Heart left ventricle (tissue), 16 donors: ENCODE measurements around the gene UBIAD1. TPM values are rescaled to one million over a fixed set of nuclear protein-coding genes. Genes with fewer than 3 reads are reported as not detected.
"Not testable (repeated sequence)": the region's sequence is repeated elsewhere in the genome, so short reads cannot be mapped to it uniquely, and the experiment has no call there.

Experiments used
- ATAC-seq, 4 donors: fragments of 200-7000 bp; cut with Tn5 transposase; one replicate each; pipeline ENCODE4 v1.9.1; 2020 to 2022; ENCODE audit warnings: moderate library complexity in 4 of 4, mild to moderate bottlenecking in 3 of 4, moderate number of reproducible peaks in 1 of 4
- DNase-seq, 5 donors: peaks; one replicate each; pipeline ENCODE4 v3.0.0-alpha.2; 2020
- H3K27ac ChIP-seq, 12 donors: fragments of 200-600 bp; sonication (generic) in 4 of 12; one replicate each; pipeline versions ENCODE4 v1.5.0 to v1.8.0; 2016 to 2022; ENCODE audit warnings: mild to moderate bottlenecking in 2 of 12
- H3K27me3 ChIP-seq, 9 donors: fragments of 200-600 bp; sonication (generic) in 2 of 9; one replicate each; pipeline versions ENCODE4 v1.5.1 to v1.8.0; 2016 to 2022; ENCODE audit warnings: mild to moderate bottlenecking in 3 of 9
- H3K36me3 ChIP-seq, 9 donors: fragments of 200-600 bp; sonication (generic) in 2 of 9; one replicate each; pipeline versions ENCODE4 v1.5.0 to v1.8.0; 2018 to 2022; ENCODE audit warnings: mild to moderate bottlenecking in 2 of 9
- H3K4me1 ChIP-seq, 12 donors: fragments of 200-600 bp; sonication (generic) in 4 of 12; one replicate each; pipeline versions ENCODE4 v1.5.0 to v1.8.0; 2016 to 2022; ENCODE audit warnings: mild to moderate bottlenecking in 3 of 12
- H3K4me3 ChIP-seq, 12 donors: fragments of 200-600 bp; sonication (generic) in 4 of 12; one replicate each; pipeline versions ENCODE4 v1.5.0 to v1.8.0; 2017 to 2022; ENCODE audit warnings: mild to moderate bottlenecking in 9 of 12, moderate library complexity in 4 of 12
- H3K9me3 ChIP-seq, 12 donors: fragments of 200-600 bp; sonication (generic) in 4 of 12; one replicate each; pipeline versions ENCODE4 v1.5.0 to v1.8.0; 2016 to 2022; ENCODE audit warnings: mild to moderate bottlenecking in 1 of 12
- POLR2A ChIP-seq, 2 donors: fragments of 450-650 bp; IDR thresholded peaks; one replicate each; pipeline ENCODE4 v1.6.1; 2017; ENCODE audit warnings: antibody characterized with exemption in 2 of 2, mild to moderate bottlenecking in 2 of 2, moderate library complexity in 2 of 2
- WGBS, 4 donors: extraction: QIAGEN DNeasy Blood & Tissue Kit in 2 of 4; methylation state at CpG; one replicate each; pipeline versions ENCODE4 v1.1.5 to v1.1.7; 2013 to 2018; 5-methylcytosine and 5-hydroxymethylcytosine counted together
- intact Hi-C, 10 donors: fragments of 100-400 bp; cut with DNase I; formaldehyde crosslinking; loops; one replicate each; pipeline versions ENCODE4 v1.11.1 to v1.14.2; 2022
- polyA plus RNA-seq, 2 donors: library from polyadenylated mRNA; stranded (reverse); fragments of 200-250 nt; gene quantifications; one replicate each; pipeline ENCODE4 v1.2.3, GENCODE V29; 2013
- total RNA-seq, 9 donors: library from RNA; depleted of rRNA in 2 of 9; stranded (reverse); fragments of >200 nt in 2 of 9; fragmentation: NEBNext Ultra II Directional in 3 of 9; extraction: Animal tissue kit (Norgen Biotek cat#: 25700) in 3 of 9; gene quantifications; one replicate each; pipeline versions ENCODE4 v1.1.0 to v1.2.4, GENCODE V29; 2016 to 2023
- TF ChIP-seq, protein P1 (sequence below), 12 donors: fragments of 200-600 bp; sonication (generic) in 4 of 12; IDR thresholded peaks; one replicate each; pipeline versions ENCODE4 v1.5.0 to v1.8.0; 2018 to 2022; ENCODE audit warnings: antibody characterized with exemption in 12 of 12, mild to moderate bottlenecking in 5 of 12
- donor health status: ischemic (EF 13 %, LVEDD 7.1; RV severe dilation, severe dysfunction).
- donor health status: healthy with polysubstance abuse.
- donor health status: DM: no; HTN: yes; CAD: no.
- donor health status: DM: no; HTN: no; CAD: no.
- donor health status: ischemic (EF 25% LVEDD 6.9; RV normal size, moderate dysfunction).
- donor health status: ischemic (EF 25% LVEDD 5.7; RV mildly dilated, moderate dysfunction).
- donor health status: healthy.
- donor health status: DM: yes; HTN: yes; CAD: no.
- donor health status: ischemic (EF 35%, LVEDD 5.7; RV mildly dilated, moderate dysfunction).
- donor health status: nonischemic (EF 11% LVEDD 7.7; RV severe dilation, severe dysfunction).
- donor health status: DM: yes; HTN: yes; CAD: no.
- donor health status: PGD.
- donor health status: ischemic (EF 29% LVEDD 5.4; RV normal size, mild dysfunction).
- donor health status: nonischemic (EF 23%, LVEDD 6.1; RV moderate dilation, normal function).

UBIAD1 gene
- total and polyA plus RNA-seq, 11 donors: 5.3 to 19.4 (median 11.6) TPM

DNA sequence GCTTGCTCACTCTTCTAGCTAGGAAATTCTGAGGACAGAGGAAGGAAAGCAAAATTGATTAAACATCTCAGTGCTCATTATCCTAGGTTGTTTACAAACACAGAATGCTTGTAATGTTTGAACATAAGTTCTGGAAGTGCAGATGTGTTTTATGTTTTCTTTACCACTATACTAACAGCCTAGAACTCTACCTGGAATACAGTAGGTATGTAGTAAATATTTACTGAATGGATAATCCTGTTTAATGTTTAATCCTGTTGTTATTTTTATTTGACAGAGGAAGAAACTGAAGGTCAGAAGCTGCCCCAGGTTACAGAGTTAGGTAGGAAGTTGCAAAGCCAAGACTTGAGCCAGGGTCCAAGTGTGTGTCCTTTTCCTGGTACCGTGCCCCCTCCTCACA lies 16.7 kb upstream of the UBIAD1 start:
- intact Hi-C loops: no loop called here
- H3K27me3 ChIP-seq: no peaks in the 10 kb centered on the region
- ATAC-seq (no peak), DNase-seq (no peak)
- WGBS, 4 donors: 88 to 100% (median 99%) methylated on average over 1 of the region's 1 CpG
- no peak overlapping the region for H3K4me3 ChIP-seq
- H3K36me3 ChIP-seq: peaks cover 12 to 88% (median 84%) of the 10 kb centered on the region in 9 donors
- H3K27ac ChIP-seq: no peak overlapping the region
- no peaks in the 10 kb centered on the region for H3K9me3 ChIP-seq
- TF ChIP-seq POLR2A (IDR thresholded peaks at IDR 0.05): no peak
- TF ChIP-seq, protein P1, sequence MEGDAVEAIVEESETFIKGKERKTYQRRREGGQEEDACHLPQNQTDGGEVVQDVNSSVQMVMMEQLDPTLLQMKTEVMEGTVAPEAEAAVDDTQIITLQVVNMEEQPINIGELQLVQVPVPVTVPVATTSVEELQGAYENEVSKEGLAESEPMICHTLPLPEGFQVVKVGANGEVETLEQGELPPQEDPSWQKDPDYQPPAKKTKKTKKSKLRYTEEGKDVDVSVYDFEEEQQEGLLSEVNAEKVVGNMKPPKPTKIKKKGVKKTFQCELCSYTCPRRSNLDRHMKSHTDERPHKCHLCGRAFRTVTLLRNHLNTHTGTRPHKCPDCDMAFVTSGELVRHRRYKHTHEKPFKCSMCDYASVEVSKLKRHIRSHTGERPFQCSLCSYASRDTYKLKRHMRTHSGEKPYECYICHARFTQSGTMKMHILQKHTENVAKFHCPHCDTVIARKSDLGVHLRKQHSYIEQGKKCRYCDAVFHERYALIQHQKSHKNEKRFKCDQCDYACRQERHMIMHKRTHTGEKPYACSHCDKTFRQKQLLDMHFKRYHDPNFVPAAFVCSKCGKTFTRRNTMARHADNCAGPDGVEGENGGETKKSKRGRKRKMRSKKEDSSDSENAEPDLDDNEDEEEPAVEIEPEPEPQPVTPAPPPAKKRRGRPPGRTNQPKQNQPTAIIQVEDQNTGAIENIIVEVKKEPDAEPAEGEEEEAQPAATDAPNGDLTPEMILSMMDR (IDR thresholded peaks at IDR 0.05): no peak
- H3K4me1 ChIP-seq: peaks cover 0 to 10% (median 5%) of the 10 kb centered on the region in 12 donors

DNA sequence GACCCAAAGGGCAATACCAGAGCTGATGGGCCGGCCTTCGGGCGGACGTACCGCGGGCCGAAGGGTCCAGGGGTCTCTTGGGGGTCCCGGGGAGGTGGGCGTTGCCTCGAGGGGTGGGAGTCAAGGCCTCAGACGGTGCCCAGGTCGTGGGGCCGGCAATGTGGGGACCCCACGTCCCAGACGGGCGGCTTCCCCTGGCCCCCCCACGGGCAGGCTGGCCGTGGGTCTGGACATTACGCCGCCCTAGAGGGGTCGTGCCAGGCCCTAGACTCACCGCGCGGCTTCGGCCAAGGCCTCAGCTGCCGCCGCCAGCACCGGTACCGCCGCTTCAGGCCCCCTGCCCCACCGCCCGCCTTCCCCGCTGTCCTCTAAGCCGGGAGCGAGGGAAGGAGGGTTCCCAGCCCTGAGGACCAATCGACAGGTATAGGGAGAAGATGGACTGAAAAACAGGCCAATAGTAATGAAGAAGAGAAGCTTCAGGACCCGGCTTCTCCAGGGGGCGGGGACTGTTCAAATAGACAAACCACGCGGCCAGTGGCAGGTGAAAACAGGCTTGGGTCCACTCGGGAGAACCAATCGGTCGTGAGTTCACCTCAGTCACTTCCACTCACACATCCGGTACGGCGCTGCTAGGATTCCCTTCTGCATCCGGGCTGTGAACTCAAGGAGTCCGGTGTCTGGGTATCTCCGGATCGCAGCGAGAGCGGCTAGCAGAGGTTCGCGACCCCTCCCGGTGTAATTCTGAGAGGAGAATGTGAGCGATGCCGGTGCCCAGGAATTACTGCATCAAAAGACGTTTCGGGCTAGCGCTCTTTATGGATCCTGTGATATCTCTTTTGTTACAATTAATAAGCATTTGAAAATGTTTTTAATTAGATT lies 10.6 kb upstream of the UBIAD1 start, which contains the start of gene MTOR:
Gene MTOR (minus strand): TSS at position 381 of the 879 bp plus-strand sequence. CDS start 3,142 bp downstream, outside the sequence.
- peak within 1 kb of the TSS in 11 of 12 donors; percentile 65 to 92 (median 85) for H3K27ac ChIP-seq
- WGBS, 4 donors: 0 to 1% (median 0%) methylated on average over 30 to 60 of the region's 60 CpGs
- H3K4me1 ChIP-seq: peaks cover 0 to 19% (median 12%) of the 10 kb centered on the region in 12 donors
- H3K36me3 ChIP-seq: peaks cover 5 to 27% (median 23%) of the 10 kb centered on the region in 9 donors
- DNase-seq (peak; percentile 97 to 100 (median 99)), ATAC-seq (peak; percentile 99 to 100 (median 100))
- no peaks in the 10 kb centered on the region for H3K27me3 ChIP-seq
- intact Hi-C loops: loop anchor here in 2 of 10 donors (1.0 kb wide), 2 partner anchors 10 to 11 kb away; partner anchors contain the start of gene UBIAD1 (in 1 of the 2)
- TF ChIP-seq, protein P1 (IDR thresholded peaks at IDR 0.05): peak in 2 of 12 donors; percentile 20 to 36
- peak; percentile 50 to 82 for TF ChIP-seq POLR2A (IDR thresholded peaks at IDR 0.05)
- peak within 1 kb of the TSS; percentile 64 to 100 (median 96) for H3K4me3 ChIP-seq
- no peaks in the 10 kb centered on the region for H3K9me3 ChIP-seq

DNA sequence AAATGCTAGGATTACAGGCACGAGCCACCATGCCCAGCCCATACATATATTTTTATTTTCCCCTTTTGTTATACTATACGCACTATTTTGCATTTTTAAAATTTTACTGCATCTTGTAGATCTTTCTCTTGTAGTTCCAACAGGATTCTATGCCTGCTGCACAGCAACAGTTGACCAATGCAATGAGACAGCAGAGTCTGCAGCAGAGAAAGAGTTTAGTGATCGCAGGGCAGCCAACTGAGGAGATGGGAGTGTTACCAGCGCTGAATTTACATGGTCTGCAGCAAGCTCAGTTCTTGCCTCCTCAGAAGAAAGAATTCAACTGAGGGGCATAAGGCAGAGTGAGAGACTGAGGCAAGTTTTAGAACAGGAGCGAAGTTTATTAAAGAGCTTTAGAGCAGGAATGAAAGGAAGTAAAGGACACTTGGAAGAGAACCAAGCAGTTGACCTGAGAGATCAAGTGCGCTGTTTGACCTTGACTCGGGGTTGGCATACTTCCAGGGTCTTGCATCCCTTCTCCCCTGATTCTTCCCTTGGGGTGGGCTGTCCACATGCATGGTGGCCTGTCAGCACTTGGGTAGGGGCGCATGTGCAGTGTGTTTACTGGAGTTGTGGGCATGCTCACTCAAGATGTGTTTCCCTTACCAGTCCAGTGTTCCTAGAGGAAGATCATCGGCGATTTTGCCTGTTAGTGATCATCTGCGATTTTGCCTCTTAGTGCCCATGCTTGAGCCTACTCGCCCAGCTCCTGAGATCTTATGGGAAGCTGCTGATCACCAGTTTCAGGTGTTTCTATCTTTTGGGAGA lies 6.5 kb upstream of the UBIAD1 start:
- no peak overlapping the region for H3K27ac ChIP-seq
- H3K27me3 ChIP-seq: no peaks in the 10 kb centered on the region
- ATAC-seq: no peak
- H3K4me1 ChIP-seq: peaks cover 0 to 8% (median 4%) of the 10 kb centered on the region in 12 donors
- H3K4me3 ChIP-seq: no peak overlapping the region
- no peaks in the 10 kb centered on the region for H3K36me3 ChIP-seq
- WGBS, 4 donors: 76 to 80% (median 78%) methylated on average over 12 of the region's 12 CpGs
- DNase-seq: no peak
- no peaks in the 10 kb centered on the region for H3K9me3 ChIP-seq
- intact Hi-C loops: no loop called here
- TF ChIP-seq, protein P1 (IDR thresholded peaks at IDR 0.05): no peak
- no peak for TF ChIP-seq POLR2A (IDR thresholded peaks at IDR 0.05)

DNA sequence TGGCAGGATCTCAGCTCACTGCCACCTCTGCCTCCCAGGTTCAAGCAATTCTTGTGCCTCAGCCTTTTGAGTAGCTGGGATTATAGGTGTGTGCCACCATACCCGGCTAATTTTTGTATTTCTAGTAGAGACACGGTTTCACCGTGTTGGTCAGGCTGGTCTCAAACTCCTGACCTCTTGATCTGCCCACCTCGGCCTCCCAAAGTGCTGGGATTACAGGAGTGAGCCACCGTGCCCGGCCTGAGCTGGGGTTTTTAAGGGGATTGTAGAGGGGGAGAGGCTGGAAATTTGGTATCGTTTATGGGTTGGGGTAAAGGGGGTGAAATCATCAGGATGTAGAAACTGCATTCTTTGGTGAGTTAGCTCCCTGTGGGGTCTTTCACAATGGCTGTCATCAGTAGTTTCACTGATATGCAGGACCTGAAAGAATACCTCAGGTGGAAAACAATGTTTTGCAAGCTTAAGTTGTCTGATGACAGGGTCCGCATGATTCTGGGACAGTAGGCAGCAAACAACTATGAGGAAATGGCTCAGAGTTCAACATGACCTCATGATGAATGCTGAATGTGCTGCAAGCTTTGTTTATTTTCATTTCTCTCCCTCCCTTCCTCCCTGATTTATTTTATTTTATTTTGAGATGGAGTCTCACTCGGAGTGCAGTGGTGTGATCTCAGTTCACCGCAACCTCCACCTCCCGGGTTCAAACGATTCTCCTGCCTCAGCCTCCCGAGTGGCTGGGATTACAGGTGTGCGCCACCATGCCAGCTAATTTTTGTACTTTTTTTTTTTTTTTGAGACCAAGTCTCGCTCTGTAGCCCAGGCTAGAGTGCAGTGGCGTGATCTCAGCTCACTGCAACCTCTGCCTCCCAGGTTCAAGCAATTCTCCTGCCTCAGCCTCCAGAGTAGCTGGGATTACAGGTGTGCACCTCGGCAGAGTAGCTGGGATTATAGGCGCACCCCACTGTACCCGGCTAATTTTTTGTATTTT lies 5.4 kb upstream of the UBIAD1 start:
- WGBS, 4 donors: 81 to 86% (median 83%) methylated on average over 19 of the region's 19 CpGs
- H3K4me1 ChIP-seq, H3K27ac ChIP-seq, H3K36me3 ChIP-seq, ATAC-seq, H3K9me3 ChIP-seq, H3K4me3 ChIP-seq, H3K27me3 ChIP-seq, intact Hi-C loops, DNase-seq: not testable (repeated sequence)
